Tibial artery (tissue), 4 donors: ENCODE results near the gene S100A8.

ENCODE experiments used
- DNase-seq, 2 donors: peaks; one replicate each; pipeline ENCODE4 v3.0.0-alpha.2; 2019
- H3K27ac ChIP-seq, 2 donors: fragments of 200-600 bp; sonication (generic) in 1 of 2; 1 replicate in 1 of 2; 2 replicates in 1 of 2; pipeline ENCODE4 v1.5.1; 2018 to 2019; ENCODE audit warnings: mild to moderate bottlenecking in 1 of 2
- H3K27me3 ChIP-seq, 2 donors: fragments of 200-600 bp; sonication (generic) in 1 of 2; one replicate each; pipeline versions ENCODE4 v1.5.1 to v1.6.0; 2016 to 2019
- H3K36me3 ChIP-seq, 3 donors: fragments of 200-600 bp; sonication (generic) in 2 of 3; one replicate each; pipeline ENCODE4 v1.5.1; 2016 to 2019; ENCODE audit warnings: mild to moderate bottlenecking in 2 of 3
- H3K4me1 ChIP-seq, 4 donors: fragments of 200-600 bp; sonication (generic) in 2 of 4; 1 replicate in 3 of 4; 2 replicates in 1 of 4; pipeline ENCODE4 v1.5.1; 2016 to 2019
- H3K4me3 ChIP-seq, 2 donors: fragments of 200-600 bp; sonication (generic) in 1 of 2; 1 replicate in 1 of 2; 2 replicates in 1 of 2; pipeline ENCODE4 v1.5.1; 2018 to 2019; ENCODE audit warnings: mild to moderate bottlenecking in 2 of 2
- H3K9me3 ChIP-seq, 3 donors: fragments of 200-600 bp; sonication (generic) in 1 of 3; one replicate each; pipeline ENCODE4 v1.5.1; 2016 to 2019
- CTCF ChIP-seq, 2 experiments: fragments of 200-600 bp in 1 of 2; fragments of 450-650 bp in 1 of 2; IDR thresholded peaks; one replicate each; pipeline ENCODE4 v1.5.1; 2017 to 2019; ENCODE audit warnings: antibody characterized with exemption in 2 of 2, mild to moderate bottlenecking in 1 of 2, moderate library complexity in 1 of 2
- intact Hi-C: fragments of 100-400 bp; cut with DNase I; formaldehyde crosslinking; loops from one replicate; pipeline ENCODE4 v1.15.0; 2023; ENCODE audit warnings: low total_unique reads

The S100A8 gene

GRCh38 chr1:153430166-153430553 lies 39.3 kb upstream of the S100A8 start:
- DNase-seq = no peak
- Histone ChIP-seq H3K4me1 (no peaks in the 10 kb centered on the region), H3K9me3 (no peaks in the 10 kb centered on the region), H3K27me3 (peaks cover 0 to 3% of the 10 kb centered on the region in 2 donors), H3K4me3 (no peak overlapping the region), H3K27ac (no peak overlapping the region), H3K36me3 (no peaks in the 10 kb centered on the region)
- no peak for TF ChIP-seq CTCF (IDR thresholded peaks at IDR 0.05)
- intact Hi-C loops = loop anchor here (1.0 kb wide), 1 partner anchor 19 kb away; no protein-coding TSS in a partner anchor

DNA sequence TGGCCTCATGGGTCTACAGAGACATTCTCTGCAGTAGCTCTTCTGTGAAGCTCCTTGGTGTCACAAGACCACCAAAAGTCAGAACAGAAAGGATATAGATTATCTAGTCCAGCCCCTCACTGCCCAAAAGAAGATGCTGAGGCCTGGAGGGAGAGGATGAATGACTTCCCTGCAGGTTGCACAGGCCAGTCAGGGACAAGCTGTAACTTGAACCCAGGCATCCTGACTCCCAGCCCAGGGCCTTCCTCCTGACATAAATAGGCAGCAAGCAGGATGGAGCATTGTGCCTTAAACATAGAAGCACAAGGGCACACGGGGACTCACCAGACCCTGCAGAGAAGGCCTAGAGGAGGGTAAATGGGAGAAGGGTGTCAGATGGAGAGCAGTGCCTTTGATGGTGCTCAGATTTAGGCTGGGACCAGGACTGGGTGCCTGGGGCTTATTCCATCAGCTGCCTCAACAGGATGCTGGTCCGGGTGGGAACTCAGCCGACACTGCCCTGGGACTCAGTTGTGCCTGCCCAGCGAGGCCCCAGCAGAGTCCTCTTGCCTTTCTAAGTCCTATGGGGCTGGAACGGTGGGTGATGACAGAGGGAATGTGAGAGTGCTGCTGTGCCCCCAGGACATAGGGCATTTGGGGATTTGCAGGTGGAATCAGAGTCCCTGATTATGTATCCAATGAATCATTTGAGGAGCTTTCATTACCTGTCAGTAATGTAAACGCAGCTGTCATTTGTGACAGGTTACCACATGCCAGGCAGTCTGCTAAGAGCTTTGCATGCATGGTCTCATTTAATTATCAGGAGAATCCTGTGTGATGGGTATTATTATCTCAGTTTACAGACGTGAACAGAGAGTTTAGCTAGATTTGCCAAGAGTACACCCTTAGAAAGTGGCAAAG lies 38.6 kb upstream of the S100A8 start:
- Histone ChIP-seq H3K4me3 (no peak overlapping the region), H3K27ac (no peak overlapping the region), H3K36me3 (no peaks in the 10 kb centered on the region), H3K27me3 (no peaks in the 10 kb centered on the region), H3K9me3 (no peaks in the 10 kb centered on the region), H3K4me1 (no peaks in the 10 kb centered on the region)
- DNase-seq = no peak
- no peak for TF ChIP-seq CTCF (IDR thresholded peaks at IDR 0.05)
- intact Hi-C loops = loop anchor here (1.0 kb wide), 1 partner anchor 18 kb away; no protein-coding TSS in a partner anchor

DNA sequence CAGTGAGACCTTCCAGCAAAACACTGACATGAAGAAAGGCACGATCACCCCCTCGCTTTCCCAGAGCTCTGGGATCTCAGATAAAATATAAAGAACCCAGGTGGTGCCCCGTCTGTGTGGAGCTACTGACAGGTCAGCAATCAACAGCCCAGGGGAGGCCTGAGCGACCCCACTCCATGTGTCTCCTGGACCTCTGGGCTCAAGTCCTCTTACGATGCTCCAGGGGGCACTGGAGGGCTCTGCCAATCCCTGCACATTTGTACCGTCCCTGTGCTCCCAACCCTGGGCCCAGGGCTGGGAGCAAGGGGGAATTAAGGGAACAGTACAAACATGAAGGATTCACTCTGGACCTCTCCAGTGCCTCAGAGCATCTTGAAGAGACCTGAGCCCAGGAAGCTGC lies 37.9 kb upstream of the S100A8 start:
- no peak for DNase-seq
- TF ChIP-seq CTCF (IDR thresholded peaks at IDR 0.05) = no peak
- intact Hi-C loops = no loop called here

DNA sequence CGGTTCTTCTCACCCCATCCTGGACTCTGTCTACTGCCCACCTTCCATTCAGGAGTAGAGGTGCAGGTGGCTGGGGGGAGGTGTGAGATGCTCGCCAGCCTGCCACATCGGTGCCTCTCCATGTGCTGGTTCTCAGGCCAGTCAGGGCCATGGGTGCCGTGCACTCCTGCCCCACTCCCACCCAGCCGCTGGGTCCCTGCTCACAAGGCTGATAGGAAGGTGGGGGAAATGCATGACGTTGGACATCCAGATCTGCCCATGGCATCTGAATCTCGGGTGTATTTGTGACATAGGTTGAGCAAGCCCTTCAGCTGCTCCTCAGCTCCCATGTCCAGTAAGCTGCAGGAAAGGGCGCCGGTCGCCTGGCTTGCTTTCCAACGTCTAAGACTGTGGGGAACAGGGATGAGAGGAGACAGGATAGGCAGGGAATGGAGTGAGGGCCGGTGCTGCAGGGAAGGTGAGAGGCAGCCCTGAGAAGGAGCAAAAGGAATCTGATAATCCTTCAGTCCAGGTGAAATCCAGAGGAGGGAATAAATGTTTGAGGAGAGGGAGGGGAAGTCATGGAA lies 37.3 kb upstream of the S100A8 start:
- Histone ChIP-seq H3K4me3 (no peak overlapping the region), H3K27ac (no peak overlapping the region), H3K9me3 (no peaks in the 10 kb centered on the region), H3K36me3 (no peaks in the 10 kb centered on the region), H3K4me1 (no peaks in the 10 kb centered on the region), H3K27me3 (no peaks in the 10 kb centered on the region)
- TF ChIP-seq CTCF (IDR thresholded peaks at IDR 0.05) = no peak
- intact Hi-C loops = no loop called here
- DNase-seq = no peak

More for the DNA sequence above, 37.9 kb upstream of the S100A8 start:
- H3K4me1 ChIP-seq = no peaks in the 10 kb centered on the region
- H3K4me3 ChIP-seq = no peak overlapping the region
- H3K9me3 ChIP-seq = no peaks in the 10 kb centered on the region
- no peaks in the 10 kb centered on the region for H3K36me3 ChIP-seq
- no peak overlapping the region for H3K27ac ChIP-seq
- no peaks in the 10 kb centered on the region for H3K27me3 ChIP-seq

GRCh38 chr1:153426809-153427208 lies 35.9 kb upstream of the S100A8 start:
- no peak for TF ChIP-seq CTCF (IDR thresholded peaks at IDR 0.05)
- DNase-seq = no peak
- intact Hi-C loops = no loop called here
- H3K4me1 ChIP-seq = no peaks in the 10 kb centered on the region
- H3K9me3 ChIP-seq = no peaks in the 10 kb centered on the region
- H3K36me3 ChIP-seq = no peaks in the 10 kb centered on the region
- H3K27me3 ChIP-seq = no peaks in the 10 kb centered on the region
- H3K27ac ChIP-seq = no peak overlapping the region
- H3K4me3 ChIP-seq = no peak overlapping the region
